SH-SY5Y (cell line): ENCODE data around the gene MARS1.

Experiments
- GATA2 ChIP-seq: IDR thresholded peaks from 2 replicates; pipeline ENCODE4 v1.6.1; 2011; ENCODE audit warnings: mild to moderate bottlenecking, low read depth, low read length
- GATA3 ChIP-seq: IDR thresholded peaks from 2 replicates; pipeline ENCODE4 v1.6.1; 2011; ENCODE audit warnings: low read depth, mild to moderate bottlenecking, low read length, moderate library complexity

Gene MARS1

GRCh38 chr12:57549909-57550640 lies 62.2 kb downstream of the MARS1 start, which contains the start of gene KIF5A:
Gene KIF5A, plus strand, starts transcription at chr12:57550044. Its CDS starts 228 bp downstream, at chr12:57550272.
- no peak for TF ChIP-seq GATA3
- TF ChIP-seq GATA2, result no peak

GRCh38 chr12:57550641-57551549 lies 63.0 kb downstream of the MARS1 start:
- TF ChIP-seq GATA3 (no peak), GATA2 (no peak)

GRCh38 chr12:57551637-57552305 lies 63.9 kb downstream of the MARS1 start:
- TF ChIP-seq GATA3, result no peak
- no peak for TF ChIP-seq GATA2

DNA sequence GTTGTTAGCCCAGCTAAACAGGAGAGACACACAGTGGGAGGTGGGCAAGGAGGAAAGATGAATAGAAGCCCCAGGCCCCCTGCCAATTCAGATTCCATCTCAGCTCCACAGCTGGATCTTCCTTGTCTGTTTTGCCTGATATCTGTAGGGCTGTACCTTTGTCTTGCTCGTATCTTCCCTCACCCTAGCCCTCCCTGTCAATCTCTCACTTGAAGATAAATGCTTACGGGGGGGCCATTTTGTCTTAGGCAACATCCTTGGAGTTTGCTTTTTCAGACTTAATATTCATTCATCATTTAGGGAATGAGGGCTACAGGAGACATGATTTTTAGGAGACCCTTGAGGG lies 64.4 kb downstream of the MARS1 start:
- no peak for TF ChIP-seq GATA2
- no peak for TF ChIP-seq GATA3

- TF ChIP-seq GATA2 (no peak), GATA3 (no peak)
These were observed 65.0 kb downstream of the MARS1 start for GRCh38 chr12:57552835-57553313.

GRCh38 chr12:57553343-57554202 lies 65.7 kb downstream of the MARS1 start:
- TF ChIP-seq GATA2 (no peak), GATA3 (no peak)

DNA sequence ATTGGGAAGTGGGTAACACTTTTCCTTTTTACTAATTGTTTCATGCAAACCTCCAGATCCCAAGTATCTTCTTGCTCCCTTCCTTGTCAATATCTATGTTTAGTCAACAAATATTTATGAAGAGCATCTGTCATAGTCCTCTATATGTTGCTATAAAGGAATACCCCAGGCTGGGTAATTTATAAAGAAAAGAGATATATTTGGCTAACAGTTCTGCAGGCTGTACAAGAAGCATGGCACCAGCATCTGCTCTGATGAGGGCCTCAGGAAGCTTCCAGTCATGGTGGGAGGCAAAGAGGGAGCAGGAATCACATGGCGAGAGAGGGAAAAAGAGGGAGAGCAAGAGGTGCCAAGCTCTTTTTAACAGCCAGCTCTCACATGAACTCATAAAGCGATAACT lies 66.6 kb downstream of the MARS1 start:
- TF ChIP-seq GATA2 (no peak), GATA3 (no peak)

GRCh38 chr12:57554897-57555296 lies 67.0 kb downstream of the MARS1 start:
- TF ChIP-seq GATA2 (no peak), GATA3 (no peak)

- TF ChIP-seq GATA2 (no peak), GATA3 (no peak)
These were observed 71.0 kb downstream of the MARS1 start for GRCh38 chr12:57558864-57559263.

- no peak for TF ChIP-seq GATA2
- TF ChIP-seq GATA3, result no peak
These were observed 72.6 kb downstream of the MARS1 start for GRCh38 chr12:57560516-57560915.

DNA sequence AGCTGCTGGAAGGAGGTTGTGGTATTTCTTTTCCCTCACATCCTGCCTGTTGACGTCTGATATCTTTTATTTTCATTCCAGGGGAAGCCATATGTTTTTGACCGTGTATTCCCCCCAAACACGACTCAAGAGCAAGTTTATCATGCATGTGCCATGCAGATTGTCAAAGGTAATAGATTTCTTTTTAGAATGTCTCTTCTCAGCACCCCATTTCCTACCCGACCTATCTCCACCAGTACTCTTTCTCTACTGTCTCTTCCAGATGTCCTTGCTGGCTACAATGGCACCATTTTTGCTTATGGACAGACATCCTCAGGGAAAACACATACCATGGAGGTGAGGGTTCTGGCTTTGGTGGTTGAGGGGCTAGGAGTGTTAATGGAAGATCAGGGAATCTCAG lies 75.5 kb downstream of the MARS1 start:
- TF ChIP-seq GATA3, result no peak
- TF ChIP-seq GATA2, result no peak

- no peak for TF ChIP-seq GATA2
- no peak for TF ChIP-seq GATA3
These were observed 76.4 kb downstream of the MARS1 start for GRCh38 chr12:57564178-57564740.
